CD4-positive, alpha-beta memory T cell (primary cell): ENCODE data around the gene IL22RA2. TPM values are rescaled to one million over a fixed set of nuclear protein-coding genes. Genes with fewer than 3 reads are reported as not detected.

ENCODE experiments used
- polyA plus RNA-seq, 2 donors: library from polyadenylated mRNA; unstranded; fragments of 300-500 nt; fragmentation: Illumina TruSeq; gene quantifications; one replicate each; pipeline ENCODE4 v1.2.3, GENCODE V29; 2021
- total RNA-seq, 2 experiments: library from RNA; stranded (reverse); gene quantifications; one replicate each; pipeline ENCODE4 v1.2.3, GENCODE V29; 2021

Gene IL22RA2
- total and polyA plus RNA-seq, 4 experiments from 2014 or later = not detected

Other genes with a start within 250 kb of the IL22RA2 start
- gene IL20RA, start 128.7 kb downstream of the IL22RA2 start, total RNA-seq = not detected
- not detected for gene IL20RA, start 128.7 kb downstream of the IL22RA2 start, polyA plus RNA-seq
- gene IFNGR1, start 45.7 kb upstream of the IL22RA2 start, total RNA-seq = 10 to 100 TPM; 38.3 to 38.8 TPM
- gene IFNGR1, start 45.7 kb upstream of the IL22RA2 start, polyA plus RNA-seq = 10 to 100 TPM; 41.0 to 57.9 TPM